Activated naive CD4-positive, alpha-beta T cell treated with Interleukin-2 at 50 U/mL for 16 hours (primary cell): Measurements from ENCODE around the gene PRKCI.
"Not testable (repeated sequence)": the region's sequence is repeated elsewhere in the genome, so short reads cannot be mapped to it uniquely, and the experiment has no call there.

Experiments
- DNase-seq: peaks from one replicate; pipeline ENCODE4 v3.0.0-alpha.2; 2020

PRKCI gene

DNA sequence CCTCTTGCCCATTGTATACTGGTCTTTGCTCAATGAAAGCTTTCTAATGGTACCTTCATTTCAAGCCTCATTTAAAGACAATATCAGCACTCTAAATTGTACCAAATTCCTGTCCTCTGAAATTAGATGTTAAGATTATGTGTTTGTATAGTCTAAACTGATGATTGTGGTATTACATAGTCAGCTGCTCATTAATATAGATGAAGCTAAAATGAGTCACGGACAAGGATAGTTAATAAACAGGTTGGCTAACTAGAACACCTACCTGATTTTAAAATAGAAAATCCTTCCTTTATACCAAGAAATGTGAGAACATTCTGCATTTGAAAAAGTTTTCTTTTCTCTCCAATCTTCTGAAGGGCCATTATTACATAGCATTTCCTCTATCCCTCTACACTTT lies 2.9 kb downstream of the PRKCI start:
- DNase-seq: no peak

DNA sequence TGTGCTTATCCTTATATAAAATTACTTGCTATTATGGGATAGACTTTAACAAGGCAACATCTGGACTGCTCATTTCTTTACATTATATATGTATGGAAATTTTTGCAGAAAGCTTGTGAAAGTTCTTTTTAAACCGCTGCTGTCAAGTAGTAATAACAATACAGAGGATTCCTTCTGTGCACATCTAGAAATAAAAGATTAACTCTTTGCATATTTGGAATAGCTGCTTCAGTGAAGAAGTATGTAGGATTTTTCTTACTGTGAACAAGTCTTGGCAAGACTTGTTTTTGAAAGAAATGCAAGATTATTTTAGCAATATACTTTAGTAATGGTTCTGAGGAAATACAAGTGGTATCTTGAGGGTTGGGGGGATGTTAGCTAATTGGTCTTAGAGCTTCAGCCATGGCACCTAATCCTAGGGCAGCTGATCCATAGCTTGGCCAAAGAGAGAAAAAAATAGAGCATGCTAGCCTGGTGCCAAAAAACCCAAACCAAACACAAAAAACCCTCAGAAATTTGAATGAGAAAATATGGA lies 4.3 kb downstream of the PRKCI start:
- DNase-seq: no peak

DNA sequence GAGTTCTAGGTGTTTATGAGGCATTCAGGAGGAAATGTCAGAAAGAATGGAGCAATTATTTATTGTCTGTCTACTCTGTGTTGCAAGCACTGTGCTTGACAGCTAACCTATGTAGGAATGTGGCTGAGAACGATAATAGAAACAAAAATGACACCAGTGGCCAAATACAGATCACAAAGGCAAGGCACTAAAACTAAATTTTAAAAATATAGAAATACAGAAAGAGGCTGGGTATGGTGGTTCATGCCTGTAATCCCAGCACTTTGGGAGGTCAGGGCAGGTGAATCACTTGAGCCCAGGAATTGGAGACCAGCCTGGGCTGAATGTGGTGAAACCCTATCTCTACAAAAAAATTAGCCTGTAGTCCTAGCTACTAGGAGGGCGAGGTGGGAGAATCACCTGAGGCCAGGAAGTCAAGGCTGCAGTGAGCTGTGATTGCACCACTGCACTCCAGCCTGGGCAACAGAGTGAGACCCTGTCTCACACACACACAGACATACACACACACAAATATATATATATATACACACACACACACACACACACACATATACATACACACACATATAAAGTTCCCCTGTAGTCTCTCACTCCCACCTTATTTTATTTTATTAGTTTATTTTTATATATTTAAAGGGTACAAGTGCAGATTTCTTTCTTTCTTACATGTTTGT lies 6.0 kb downstream of the PRKCI start:
- DNase-seq: no peak

DNA sequence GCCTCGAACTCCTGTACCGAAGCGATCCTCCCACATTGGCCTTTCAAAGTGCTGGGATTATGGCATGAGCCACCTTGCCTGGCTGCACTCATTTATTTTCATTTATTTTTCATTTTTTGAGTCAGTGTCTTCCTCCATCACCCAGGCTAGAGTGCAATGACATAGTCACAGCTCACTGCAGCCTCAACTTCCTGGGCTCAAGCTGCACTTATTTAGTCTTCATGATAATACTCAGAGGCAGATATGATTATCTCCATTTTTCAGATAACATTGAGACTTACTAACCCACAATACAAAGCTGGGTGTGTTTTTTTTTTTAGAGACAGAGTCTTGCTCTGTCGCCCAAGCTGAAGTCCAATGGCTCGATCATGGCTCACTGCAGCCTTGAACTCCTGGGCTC lies 10.0 kb downstream of the PRKCI start:
- no peak for DNase-seq

DNA sequence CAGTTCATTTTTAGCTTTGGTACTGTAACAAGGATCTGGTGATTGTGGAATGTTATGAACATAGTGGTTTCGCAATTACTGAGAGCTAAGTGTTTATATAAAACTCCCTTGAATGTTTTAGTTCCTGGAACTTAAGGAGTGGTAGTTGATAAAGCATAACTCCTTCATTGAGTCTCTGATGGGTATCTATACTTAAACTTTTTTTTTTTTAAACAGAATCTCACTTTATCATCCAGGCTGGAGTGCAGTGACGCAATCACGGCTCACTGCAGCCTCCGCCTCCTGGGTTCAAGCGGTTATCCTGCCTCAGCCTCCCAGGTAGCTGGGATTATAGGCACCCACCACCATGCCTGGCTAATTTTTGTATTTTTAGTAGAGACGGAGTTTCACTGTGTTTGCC lies 11.3 kb downstream of the PRKCI start:
- no peak for DNase-seq

DNA sequence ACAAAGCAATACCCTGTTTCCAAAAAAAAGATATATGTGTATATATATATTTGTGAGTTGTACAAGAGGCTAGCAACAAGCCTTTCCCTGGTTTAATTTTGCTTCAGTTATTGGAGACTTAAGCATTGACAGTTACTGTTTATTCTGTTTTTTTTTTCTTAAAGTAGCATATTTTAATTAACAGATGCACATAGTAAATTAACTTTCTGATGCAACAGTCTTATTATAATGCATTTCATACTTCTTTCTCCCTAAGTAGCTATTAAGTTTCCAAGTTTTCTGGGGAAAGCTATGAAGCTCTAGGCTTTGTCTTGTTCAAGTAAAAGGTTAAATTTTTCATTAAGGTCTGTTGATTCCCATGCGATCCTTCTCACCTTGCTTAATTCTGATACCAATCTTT lies 17.9 kb downstream of the PRKCI start:
- no peak for DNase-seq

DNA sequence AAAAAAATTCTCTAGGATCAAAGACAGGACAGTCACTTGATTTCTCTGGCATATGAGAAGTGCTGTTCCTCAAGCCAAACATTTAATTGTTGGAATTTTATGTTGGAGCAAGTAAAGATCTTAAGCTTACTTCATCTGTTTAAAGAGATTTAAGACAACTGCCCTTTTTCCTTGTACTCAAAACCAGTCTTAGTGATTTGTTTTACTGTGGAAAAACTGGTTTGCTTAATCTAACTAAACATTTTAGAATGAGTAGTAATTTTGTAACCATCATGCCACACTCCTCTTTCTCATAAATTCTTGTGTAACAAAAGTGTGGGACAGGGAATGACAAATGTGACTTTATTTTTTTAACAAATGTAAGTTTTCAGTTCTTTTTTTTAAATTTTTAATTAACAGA lies 18.4 kb downstream of the PRKCI start:
- no peak for DNase-seq

DNA sequence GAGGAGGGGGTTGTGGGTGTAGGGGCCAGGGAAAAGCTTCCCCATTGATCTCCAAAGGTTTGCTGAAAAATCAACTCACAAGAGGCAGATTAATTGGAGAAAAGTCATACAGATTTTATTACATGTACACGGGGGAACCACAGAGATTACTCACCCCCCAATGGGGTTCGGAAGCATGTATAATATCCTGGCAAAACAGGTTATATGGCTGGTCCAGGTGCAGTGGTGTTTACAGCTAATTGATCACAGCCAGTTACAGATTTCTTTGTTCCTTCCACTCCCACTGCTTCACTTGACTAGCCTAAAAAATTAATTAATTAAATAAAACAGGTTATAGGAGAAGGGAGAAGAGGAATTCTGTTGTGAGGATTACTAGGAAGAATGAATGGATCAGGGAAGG lies 22.4 kb downstream of the PRKCI start:
- DNase-seq: no peak

DNA sequence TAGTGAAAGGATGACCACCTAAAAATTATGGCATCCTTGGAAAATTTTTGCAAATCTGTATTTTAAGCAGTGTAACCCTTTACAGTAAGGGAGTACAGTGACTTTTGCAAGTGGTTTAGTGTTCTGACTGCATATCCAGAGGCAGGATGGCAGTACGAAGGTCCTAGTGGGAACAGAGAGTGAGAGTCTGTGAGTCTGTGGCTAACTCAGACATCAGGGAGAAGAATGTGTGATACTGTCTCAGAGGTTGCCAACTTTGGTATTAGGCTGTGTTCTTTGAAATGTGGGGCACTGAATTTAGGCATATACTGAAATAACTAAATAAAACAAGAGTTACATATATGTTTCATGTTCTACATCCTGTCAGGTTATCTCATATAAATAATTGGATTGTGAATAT lies 25.7 kb downstream of the PRKCI start:
- no peak for DNase-seq

DNA sequence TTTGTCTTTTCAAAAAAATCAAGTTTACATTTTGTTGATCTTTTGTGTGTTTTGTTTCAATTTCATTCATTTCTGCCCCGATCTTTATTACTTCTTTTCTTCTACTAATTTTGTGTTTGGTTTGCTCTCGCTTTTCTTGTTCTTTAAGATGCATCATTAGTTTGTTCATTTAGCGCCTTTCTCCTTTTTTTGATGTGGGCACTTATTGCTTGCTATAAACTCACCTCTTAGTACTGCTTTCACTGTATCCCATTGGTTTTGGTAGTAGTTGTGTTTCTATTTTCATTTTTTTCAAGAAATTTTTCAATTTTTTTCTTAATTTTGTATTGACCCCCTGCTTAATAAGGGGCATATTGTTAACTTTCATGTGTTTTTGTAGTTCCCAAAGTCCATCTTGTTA lies 34.4 kb downstream of the PRKCI start:
- DNase-seq: no peak

DNA sequence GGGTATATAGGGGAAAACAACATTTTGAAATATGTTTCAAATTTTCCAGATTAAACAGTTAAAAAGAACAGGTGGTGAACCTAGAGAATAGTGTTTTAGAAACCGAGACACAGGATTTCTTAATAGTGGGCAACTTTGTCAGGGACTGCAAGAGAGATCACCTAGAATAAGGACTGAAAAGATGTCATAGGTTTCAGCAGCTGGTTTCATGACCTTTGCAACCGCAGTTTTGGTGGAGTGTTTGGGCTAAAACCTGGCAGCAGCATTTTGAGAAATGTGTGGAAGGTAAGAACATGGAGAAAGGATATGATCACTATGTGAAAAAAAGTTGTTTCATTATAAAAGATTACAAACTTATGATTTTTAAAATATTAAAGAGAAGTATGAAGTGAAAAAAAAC lies 34.9 kb downstream of the PRKCI start:
- peak; percentile 17 for DNase-seq

DNA sequence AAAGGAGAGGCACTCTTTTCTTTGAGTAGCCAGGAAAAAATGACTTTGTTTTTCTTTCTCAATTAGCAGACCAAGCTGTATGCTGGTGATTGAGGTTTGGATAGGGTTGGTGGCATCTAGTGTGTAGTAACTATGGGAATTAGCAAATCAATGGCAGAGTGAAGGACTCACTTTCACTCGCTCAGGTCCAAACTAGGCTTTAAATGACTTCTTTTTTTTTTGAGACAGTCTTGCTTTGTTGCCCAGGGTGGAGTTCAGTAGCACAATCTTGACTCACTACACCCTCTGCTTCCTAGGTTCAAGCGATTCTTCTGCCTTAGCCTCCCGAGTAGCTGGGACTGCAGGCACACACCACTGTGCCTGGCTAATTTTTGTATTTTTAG lies 35.9 kb downstream of the PRKCI start:
- DNase-seq: no peak

DNA sequence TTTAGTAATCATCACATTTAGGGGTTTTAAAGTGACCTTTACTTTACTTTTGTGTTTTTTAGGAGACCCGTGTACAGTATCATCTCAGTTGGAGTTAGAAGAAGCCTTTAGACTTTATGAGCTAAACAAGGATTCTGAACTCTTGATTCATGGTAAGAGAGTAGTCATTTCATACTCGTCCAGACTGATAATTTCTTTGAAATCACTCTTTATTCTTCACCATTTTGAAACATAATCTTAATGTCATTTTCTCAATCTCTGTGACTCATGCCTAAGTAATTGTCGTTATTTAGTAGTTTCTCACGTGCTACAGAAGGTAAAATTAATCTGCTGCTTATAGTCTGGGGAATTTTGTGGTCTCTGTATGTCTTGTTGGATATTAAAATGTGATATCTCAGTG lies 37.7 kb downstream of the PRKCI start:
- no peak for DNase-seq

DNA sequence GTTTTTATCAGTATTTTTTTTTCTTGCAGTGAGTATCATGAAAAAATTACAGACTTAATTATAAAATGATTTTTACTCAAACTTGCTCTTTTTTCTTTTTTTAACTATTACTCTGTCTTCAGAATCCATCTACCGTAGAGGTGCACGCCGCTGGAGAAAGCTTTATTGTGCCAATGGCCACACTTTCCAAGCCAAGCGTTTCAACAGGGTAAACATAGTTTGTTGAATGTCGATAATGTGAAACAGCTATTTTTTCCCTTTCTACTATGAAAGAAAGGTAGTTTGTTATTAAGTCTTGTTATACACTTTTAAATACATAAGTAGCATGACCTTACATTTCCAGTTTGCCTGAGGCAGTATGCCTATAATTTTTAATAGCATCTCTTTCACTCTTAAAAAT lies 45.6 kb downstream of the PRKCI start:
- DNase-seq: no peak

DNA sequence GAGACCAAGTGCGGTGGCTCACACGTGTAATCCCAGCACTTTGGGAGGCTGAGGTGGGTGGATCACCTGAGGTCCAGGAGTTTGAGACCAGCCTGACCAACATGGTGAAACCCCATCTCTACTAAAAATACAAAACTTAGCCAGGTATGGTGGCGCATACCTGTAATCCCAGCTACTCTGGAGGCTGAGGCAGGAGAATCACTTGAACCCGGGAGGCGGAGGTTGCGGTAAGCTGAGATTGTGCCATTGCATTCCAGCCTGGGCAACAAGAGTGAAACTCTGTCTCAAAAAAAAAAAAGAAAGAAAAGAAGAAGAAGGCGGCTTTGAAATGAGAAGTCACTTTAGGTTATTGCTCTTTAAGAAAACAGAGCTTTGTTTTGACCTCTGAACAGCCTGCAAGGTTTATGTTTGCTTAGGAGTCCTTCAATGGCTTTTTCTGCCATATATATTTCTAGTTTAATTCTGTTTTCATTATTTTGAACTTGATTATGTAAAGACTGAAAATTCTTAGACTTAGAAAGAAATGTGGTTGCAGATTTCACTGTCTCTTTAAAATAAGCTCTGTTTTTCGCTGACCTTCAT lies 47.5 kb downstream of the PRKCI start:
- not testable (repeated sequence) for DNase-seq

DNA sequence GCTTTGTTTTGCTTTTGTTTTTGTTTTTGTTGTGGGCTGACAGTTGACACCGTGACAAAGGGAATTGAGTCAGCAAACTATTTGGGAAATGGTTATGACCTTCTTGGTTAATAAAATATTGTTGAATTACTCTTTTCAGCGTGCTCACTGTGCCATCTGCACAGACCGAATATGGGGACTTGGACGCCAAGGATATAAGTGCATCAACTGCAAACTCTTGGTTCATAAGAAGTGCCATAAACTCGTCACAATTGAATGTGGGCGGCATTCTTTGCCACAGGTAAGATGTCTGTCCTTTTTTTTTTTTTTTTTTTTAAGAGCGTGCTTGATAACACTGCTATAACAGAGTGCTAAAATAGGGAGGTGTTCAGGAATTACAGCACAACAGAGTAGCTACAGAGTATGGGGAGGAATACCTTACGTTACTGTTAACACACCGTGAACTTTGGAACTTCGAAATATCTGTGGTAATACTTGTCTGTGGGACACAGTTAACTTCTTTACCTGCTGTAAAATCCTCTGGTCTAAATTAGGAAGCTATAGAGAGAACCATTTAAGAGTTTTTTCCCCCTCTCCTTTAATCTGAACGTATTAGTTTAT lies 48.2 kb downstream of the PRKCI start:
- DNase-seq: no peak

DNA sequence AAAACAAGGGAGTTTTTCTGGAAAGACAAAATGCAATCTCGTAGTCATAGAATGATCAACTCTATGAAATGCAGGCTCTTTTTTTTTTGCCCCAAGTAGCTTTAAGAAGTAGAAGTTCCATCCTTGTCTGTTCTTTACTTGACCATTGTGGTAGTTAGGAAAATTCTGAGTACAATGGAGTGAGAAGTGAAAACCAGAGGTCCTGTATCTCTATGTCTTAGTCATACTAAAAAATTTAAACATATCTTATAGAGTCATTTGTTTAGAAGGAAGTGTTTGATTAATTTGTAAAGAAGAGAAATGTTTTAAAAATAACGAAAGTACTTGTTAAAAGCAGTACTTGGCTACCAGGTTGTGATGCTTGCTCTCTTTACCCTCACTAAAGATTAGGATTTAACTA lies 52.4 kb downstream of the PRKCI start:
- no peak for DNase-seq

DNA sequence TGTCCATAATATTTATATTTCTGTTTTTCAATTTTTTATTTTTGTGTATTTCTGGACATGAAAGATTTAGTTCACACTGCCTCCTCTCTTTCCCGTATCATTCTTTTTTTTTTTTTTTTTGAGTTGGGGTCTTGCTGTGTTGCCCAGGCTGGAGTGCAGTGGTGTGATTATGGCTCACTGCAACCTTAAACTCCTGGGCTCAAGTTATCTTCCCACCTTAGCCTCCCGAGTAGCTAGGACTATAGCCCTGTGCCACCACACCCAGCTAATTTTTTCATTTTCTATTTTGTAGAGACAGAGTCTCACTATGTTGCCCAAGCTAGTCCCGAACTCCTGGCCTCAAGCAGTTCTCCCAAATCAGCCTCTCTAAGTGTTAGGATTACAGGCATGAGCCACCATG lies 53.6 kb downstream of the PRKCI start:
- DNase-seq: no peak

DNA sequence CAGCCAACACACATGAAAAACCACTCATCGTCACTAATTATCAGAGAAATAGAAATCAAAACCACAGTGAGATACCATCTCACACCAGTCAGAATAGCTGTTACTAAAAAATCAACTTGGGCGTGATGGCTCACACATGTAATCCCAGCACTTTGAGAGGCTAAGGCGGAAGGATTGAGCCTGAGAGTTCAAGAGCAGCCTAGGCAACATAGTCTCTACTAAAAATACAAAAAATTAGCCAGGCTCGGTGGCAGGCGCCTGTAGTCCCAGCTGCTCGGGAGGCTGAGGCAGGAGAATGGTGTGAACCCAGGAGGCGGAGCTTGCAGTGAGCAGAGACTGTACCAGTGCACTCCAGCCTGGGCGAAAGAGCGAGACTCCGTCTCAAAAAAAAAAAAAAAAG lies 55.1 kb downstream of the PRKCI start:
- not testable (repeated sequence) for DNase-seq

DNA sequence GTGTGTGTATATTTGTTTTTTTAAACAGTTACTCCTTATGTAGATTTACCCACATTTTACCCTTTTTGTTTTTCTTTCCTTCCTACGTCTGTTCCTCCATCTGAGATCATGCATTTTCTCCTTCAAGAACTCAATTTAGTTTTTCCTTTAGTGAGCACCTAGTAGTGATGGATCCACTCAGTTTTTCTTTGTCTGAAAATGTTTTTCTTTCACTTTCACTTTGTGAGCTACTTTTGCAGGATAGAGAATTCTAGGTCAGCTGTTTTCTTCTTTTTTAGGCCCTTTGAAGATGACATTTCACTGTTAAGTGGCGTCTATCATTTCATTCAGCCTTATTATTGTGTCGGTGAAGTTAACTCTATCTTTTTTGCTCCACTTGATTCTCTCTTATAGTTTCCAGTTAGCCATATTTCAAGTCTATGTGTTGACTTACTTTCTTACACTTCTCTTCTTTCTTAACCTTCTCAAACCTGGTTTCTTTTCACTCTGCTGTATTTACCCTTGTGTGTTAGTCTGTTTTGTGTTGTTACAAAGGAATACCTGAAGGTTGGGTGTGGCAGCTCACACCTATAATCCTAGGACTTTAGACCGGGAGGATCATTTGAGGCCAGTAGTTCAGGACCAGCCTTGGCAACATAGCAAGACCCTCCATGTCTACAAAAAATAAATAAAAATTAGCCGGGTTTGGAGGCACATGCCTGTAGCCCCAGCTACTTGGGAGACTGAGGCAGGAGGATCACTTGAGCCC lies 55.8 kb downstream of the PRKCI start:
- no peak for DNase-seq

DNA sequence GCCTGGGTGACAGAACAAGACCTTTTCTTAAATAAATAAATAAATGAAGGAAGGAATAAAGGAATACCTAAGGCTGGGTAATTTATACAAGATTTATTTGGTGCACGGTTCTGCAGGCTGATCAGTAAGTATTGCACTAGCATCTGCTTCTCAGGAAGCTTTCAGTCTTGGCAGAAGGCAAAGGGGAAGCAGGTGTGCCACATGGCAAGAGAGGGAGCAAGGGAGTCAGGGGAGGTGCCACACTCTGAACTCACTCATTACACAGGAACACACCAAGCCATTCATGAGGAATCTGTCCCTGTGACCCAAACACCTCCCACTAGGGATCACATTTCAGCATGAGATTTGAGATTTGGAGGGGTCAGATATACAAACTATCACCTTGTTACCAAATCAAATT lies 56.4 kb downstream of the PRKCI start:
- DNase-seq: no peak

DNA sequence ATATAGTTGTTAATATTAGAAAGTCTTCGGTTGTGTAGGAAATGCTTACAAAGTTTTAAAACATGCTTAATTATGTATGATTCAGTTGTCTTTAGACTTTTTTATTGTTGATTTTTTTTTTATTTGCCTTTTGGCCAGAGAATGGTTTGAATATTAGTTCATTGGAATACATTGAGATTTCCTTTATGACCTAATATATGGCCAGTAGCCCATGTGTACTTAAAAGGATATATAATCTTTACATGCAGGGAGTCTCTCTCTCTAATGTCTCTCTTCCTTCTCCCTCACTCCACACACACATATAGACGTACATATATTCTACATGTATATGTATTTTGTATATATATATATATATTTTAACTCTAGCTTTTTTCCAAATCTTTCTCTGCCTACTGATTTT lies 68.0 kb downstream of the PRKCI start:
- no peak for DNase-seq

DNA sequence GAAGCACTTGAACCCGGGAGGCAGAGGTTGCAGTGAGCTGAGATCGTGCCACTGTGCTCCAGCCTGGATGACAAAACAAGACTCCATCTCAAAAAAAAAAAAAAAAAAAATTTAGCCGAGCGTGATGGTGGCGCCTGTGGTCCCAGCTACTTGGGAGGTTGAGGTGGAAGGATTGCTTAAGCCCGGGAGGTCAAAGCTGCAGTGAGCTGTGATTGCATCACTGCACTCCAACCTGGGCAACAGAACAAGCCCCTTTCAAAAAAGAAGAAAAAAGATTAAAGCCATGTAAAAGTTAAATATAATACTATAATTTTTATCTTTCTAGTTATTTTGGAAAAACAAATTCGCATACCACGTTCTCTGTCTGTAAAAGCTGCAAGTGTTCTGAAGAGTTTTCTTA lies 73.4 kb downstream of the PRKCI start:
- no peak for DNase-seq

DNA sequence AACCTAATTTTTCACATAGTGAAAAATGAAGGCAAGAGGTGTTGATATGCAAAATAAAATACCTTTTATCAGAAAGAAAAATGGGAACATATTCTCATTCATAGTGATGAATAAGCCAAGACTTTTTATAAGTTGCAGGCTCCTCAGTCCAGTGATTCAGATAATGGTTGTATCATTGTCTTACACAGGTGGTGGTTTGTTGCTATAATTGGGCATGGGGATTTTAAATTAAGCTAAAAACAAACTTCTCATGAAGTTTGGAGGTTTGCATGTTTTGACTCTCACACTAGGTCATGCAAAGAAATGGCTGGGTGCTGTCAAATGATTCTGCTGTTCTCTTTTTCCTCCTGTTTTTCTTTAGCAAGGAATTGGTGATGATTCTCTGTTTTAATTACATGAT lies 74.5 kb downstream of the PRKCI start:
- no peak for DNase-seq
